Fibroblast of lung (primary cell): ENCODE results near the gene MAMDC4.

Experiments used
- EZH2 ChIP-seq: IDR thresholded peaks from 2 replicates; pipeline ENCODE4 v1.5.1; 2012; ENCODE audit warnings: low read length, control low read depth, mild to moderate bottlenecking; ENCODE audit errors: missing control alignments
- TF ChIP-seq, protein P1 (sequence below), 2 donors: IDR thresholded peaks in 1 of 2; conservative IDR thresholded peaks in 1 of 2; 1 replicate in 1 of 2; 2 replicates in 1 of 2; pipeline ENCODE4 v1.5.1; 2011 to 2012; ENCODE audit warnings: low read length in 2 of 2, control low read depth in 1 of 2, inconsistent platforms in 1 of 2, low read depth in 1 of 2, mild to moderate bottlenecking in 1 of 2

DNA sequence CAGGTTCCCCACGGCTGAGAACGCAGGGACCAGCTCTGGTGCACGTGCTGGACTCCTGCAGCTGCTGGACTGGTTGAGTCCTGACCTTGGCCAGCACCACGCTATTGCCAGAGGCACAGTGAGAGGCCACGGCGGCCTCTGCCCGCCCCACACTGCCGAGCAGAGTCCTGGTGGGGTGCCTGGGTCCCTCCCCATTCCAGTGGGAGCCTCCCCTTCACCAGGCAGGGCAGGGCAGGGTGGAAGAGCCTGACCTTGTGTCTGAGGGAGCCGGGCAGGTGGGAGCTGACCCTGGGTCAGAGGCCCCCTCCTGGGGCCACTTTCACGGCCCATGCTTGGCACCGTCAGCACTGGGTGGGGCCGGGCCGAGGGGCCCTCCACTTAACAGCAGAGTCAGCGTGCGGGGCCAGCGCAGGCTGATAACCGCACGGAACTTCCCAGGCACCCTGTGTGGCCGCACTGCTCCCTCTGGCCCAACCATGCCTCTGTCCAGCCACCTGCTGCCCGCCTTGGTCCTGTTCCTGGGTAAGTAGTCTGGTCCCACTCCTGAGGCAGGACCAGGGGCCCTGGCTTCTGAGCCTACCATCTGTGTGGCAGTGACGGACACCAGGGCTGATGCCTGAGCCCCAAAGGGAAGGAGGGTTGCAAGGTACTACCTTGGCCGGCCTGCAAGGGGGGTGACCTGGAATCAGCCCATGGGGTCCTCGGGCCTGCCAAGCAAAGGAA lies at the start of gene MAMDC4:
- TF ChIP-seq, protein P1, sequence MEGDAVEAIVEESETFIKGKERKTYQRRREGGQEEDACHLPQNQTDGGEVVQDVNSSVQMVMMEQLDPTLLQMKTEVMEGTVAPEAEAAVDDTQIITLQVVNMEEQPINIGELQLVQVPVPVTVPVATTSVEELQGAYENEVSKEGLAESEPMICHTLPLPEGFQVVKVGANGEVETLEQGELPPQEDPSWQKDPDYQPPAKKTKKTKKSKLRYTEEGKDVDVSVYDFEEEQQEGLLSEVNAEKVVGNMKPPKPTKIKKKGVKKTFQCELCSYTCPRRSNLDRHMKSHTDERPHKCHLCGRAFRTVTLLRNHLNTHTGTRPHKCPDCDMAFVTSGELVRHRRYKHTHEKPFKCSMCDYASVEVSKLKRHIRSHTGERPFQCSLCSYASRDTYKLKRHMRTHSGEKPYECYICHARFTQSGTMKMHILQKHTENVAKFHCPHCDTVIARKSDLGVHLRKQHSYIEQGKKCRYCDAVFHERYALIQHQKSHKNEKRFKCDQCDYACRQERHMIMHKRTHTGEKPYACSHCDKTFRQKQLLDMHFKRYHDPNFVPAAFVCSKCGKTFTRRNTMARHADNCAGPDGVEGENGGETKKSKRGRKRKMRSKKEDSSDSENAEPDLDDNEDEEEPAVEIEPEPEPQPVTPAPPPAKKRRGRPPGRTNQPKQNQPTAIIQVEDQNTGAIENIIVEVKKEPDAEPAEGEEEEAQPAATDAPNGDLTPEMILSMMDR (conservative IDR thresholded peaks at IDR 0.05 in 1 of 2, IDR thresholded peaks at IDR 0.05 in 1 of 2; ENCODE audit: low read depth in 1 of 2, low read length in 2 of 2): no peak
- no peak for TF ChIP-seq EZH2
